Stomach (tissue), 9 donors: ENCODE data around the gene COPS2. TPM values are rescaled to one million over a fixed set of nuclear protein-coding genes. Genes with fewer than 3 reads are reported as not detected.

ENCODE experiments used
- DNase-seq, 2 donors: peaks; one replicate each; pipeline versions ENCODE4 v3.0.0 to v3.0.0-alpha.2; 2013 to 2019
- H3K27ac ChIP-seq, 5 donors: fragments of 200-600 bp in 4 of 5; sonication (generic) in 4 of 5; one replicate each; pipeline ENCODE4 v1.5.1; 2013 to 2019; ENCODE audit warnings: mild to moderate bottlenecking in 1 of 5, moderate library complexity in 1 of 5
- H3K27me3 ChIP-seq, 3 donors: fragments of 200-600 bp; sonication (generic); one replicate each; pipeline ENCODE4 v1.5.1; 2017 to 2019; ENCODE audit warnings: mixed run types in 1 of 3
- H3K36me3 ChIP-seq, 4 donors: fragments of 200-600 bp; sonication (generic); 1 replicate in 3 of 4; 2 replicates in 1 of 4; pipeline ENCODE4 v1.5.1; 2016 to 2019
- H3K4me1 ChIP-seq, 4 donors: fragments of 200-600 bp; sonication (generic); one replicate each; pipeline ENCODE4 v1.5.1; 2016 to 2019
- H3K4me3 ChIP-seq, 4 donors: fragments of 200-600 bp; sonication (generic) in 3 of 4; one replicate each; pipeline ENCODE4 v1.5.1; 2016 to 2019; ENCODE audit warnings: mild to moderate bottlenecking in 1 of 4
- H3K9me3 ChIP-seq, 4 donors: fragments of 200-600 bp; sonication (generic); one replicate each; pipeline ENCODE4 v1.5.1; 2016 to 2019
- CTCF ChIP-seq, 7 experiments: fragments of 450-650 bp in 4 of 7; fragments of 200-600 bp in 3 of 7; sonication (generic) in 3 of 7; IDR thresholded peaks; one replicate each; pipeline ENCODE4 v1.5.1; 2016 to 2019; ENCODE audit warnings: antibody characterized with exemption in 7 of 7, control low read depth in 2 of 7, mild to moderate bottlenecking in 1 of 7
- EP300 ChIP-seq: sonication (generic); formaldehyde crosslinking; IDR thresholded peaks from one replicate; pipeline ENCODE4 v1.6.1; 2017; ENCODE audit warnings: antibody characterized with exemption
- POLR2A ChIP-seq, 4 donors: fragments of 450-650 bp; IDR thresholded peaks; one replicate each; pipeline ENCODE4 v1.6.1; 2016; ENCODE audit warnings: antibody characterized with exemption in 4 of 4, control low read depth in 2 of 4, mild to moderate bottlenecking in 1 of 4, moderate library complexity in 1 of 4
- POLR2AphosphoS5 ChIP-seq, 3 donors: sonication (generic); formaldehyde crosslinking; IDR thresholded peaks; one replicate each; pipeline ENCODE4 v1.6.1; 2016; ENCODE audit warnings: antibody characterized with exemption in 3 of 3
- WGBS, 5 donors: extraction: QIAGEN DNeasy Blood & Tissue Kit in 3 of 5; methylation state at CpG; one replicate each; pipeline versions ENCODE4 v1.1.5 to v1.1.7; 2013 to 2018; 5-methylcytosine and 5-hydroxymethylcytosine counted together
- intact Hi-C: fragments of 100-400 bp; cut with DNase I; formaldehyde crosslinking; loops from one replicate; pipeline ENCODE4 v1.15.1; 2023; ENCODE audit warnings: low total_unique reads
- polyA plus RNA-seq, 3 donors: library from polyadenylated mRNA; stranded (reverse); fragments of 200-250 nt; gene quantifications; one replicate each; pipeline ENCODE4 v1.2.3, GENCODE V29; 2013
- total RNA-seq, 5 donors: library from RNA; depleted of rRNA; stranded (reverse); fragments of >200 nt; gene quantifications; one replicate each; pipeline versions ENCODE4 v1.1.0 to v1.2.3, GENCODE V29; 2014 to 2016
- donor health status: healthy with polysubstance abuse.
- donor health status: Bipolar disorder and iron deficiency.
- donor health status: healthy.

Gene COPS2
- total and polyA plus RNA-seq, 8 donors = 4.3 to 134 (median 52.6) TPM

- no peak for DNase-seq
- no peaks in the 10 kb centered on the region for H3K9me3 ChIP-seq
- 83 to 85% (median 84%) methylated on average over 4 of the region's 4 CpGs for WGBS, 5 donors
- no peaks in the 10 kb centered on the region for H3K36me3 ChIP-seq
- no peak for TF ChIP-seq EP300
- H3K27ac ChIP-seq = no peak overlapping the region
- intact Hi-C loops = no loop called here
- no peaks in the 10 kb centered on the region for H3K27me3 ChIP-seq
- H3K4me3 ChIP-seq = no peak overlapping the region
- no peaks in the 10 kb centered on the region for H3K4me1 ChIP-seq
These were observed 61.9 kb downstream of the COPS2 start for GRCh38 chr15:49093252-49094105.

GRCh38 chr15:49088996-49089395 is 66.4 kb downstream of the COPS2 start:
- WGBS, 5 donors = 74 to 85% (median 82%) methylated on average over 4 of the region's 4 CpGs
- intact Hi-C loops = no loop called here
- no peaks in the 10 kb centered on the region for H3K36me3 ChIP-seq
- H3K27ac ChIP-seq = no peak overlapping the region
- no peak overlapping the region for H3K4me3 ChIP-seq
- TF ChIP-seq POLR2A (IDR thresholded peaks at IDR 0.05) = no peak
- no peak for TF ChIP-seq CTCF (IDR thresholded peaks at IDR 0.05)
- no peaks in the 10 kb centered on the region for H3K27me3 ChIP-seq
- DNase-seq = no peak
- H3K4me1 ChIP-seq = no peaks in the 10 kb centered on the region
- no peaks in the 10 kb centered on the region for H3K9me3 ChIP-seq

GRCh38 chr15:49085696-49086459 is 69.5 kb downstream of the COPS2 start:
- H3K27me3 ChIP-seq = no peaks in the 10 kb centered on the region
- WGBS, 5 donors = 26 to 45% (median 30%) methylated on average over 5 of the region's 5 CpGs
- H3K36me3 ChIP-seq = no peaks in the 10 kb centered on the region
- no peak for DNase-seq
- no peaks in the 10 kb centered on the region for H3K4me1 ChIP-seq
- H3K27ac ChIP-seq = no peak overlapping the region
- TF ChIP-seq POLR2A (IDR thresholded peaks at IDR 0.05) = no peak
- TF ChIP-seq CTCF (IDR thresholded peaks at IDR 0.05) = no peak
- no peak for TF ChIP-seq POLR2AphosphoS5 (IDR thresholded peaks at IDR 0.05)
- no peak for TF ChIP-seq EP300
- H3K4me3 ChIP-seq = no peak overlapping the region
- no peaks in the 10 kb centered on the region for H3K9me3 ChIP-seq
- intact Hi-C loops = no loop called here

- H3K27me3 ChIP-seq = no peaks in the 10 kb centered on the region
- no peak overlapping the region for H3K4me3 ChIP-seq
- no peaks in the 10 kb centered on the region for H3K4me1 ChIP-seq
- H3K27ac ChIP-seq = no peak overlapping the region
- no peaks in the 10 kb centered on the region for H3K36me3 ChIP-seq
- intact Hi-C loops = no loop called here
- DNase-seq = no peak
- TF ChIP-seq EP300 (no peak), POLR2A (IDR thresholded peaks at IDR 0.05) (no peak), POLR2AphosphoS5 (IDR thresholded peaks at IDR 0.05) (no peak), CTCF (IDR thresholded peaks at IDR 0.05) (no peak)
- no peaks in the 10 kb centered on the region for H3K9me3 ChIP-seq
- 92 to 98% (median 95%) methylated on average over 3 of the region's 3 CpGs for WGBS, 5 donors
These were observed 71.2 kb downstream of the COPS2 start for GRCh38 chr15:49084285-49084570.
